Breast epithelium (tissue), 4 donors: ENCODE measurements around the gene VPS18. TPM values are rescaled to one million over a fixed set of nuclear protein-coding genes. Genes with fewer than 3 reads are reported as not detected.

Source experiments
- DNase-seq, 2 donors: peaks; one replicate each; pipeline ENCODE4 v3.0.0-alpha.2; 2019; ENCODE audit warnings: low spot score in 2 of 2
- H3K27ac ChIP-seq, 2 donors: fragments of 200-600 bp; sonication (generic) in 1 of 2; one replicate each; pipeline ENCODE4 v1.5.1; 2016 to 2019; ENCODE audit warnings: mild to moderate bottlenecking in 1 of 2
- H3K27me3 ChIP-seq, 2 donors: fragments of 200-600 bp; sonication (generic) in 1 of 2; one replicate each; pipeline versions ENCODE4 v1.5.1 to v1.6.0; 2017 to 2019; ENCODE audit warnings: control low read depth in 1 of 2, mild to moderate bottlenecking in 1 of 2
- H3K36me3 ChIP-seq: fragments of 200-600 bp; one replicate; pipeline ENCODE4 v1.5.1; 2019
- H3K4me1 ChIP-seq, 2 donors: fragments of 200-600 bp; sonication (generic); one replicate each; pipeline ENCODE4 v1.5.1; 2016 to 2019; ENCODE audit warnings: control low read depth in 1 of 2
- H3K4me3 ChIP-seq, 3 donors: fragments of 200-600 bp; sonication (generic); 1 replicate in 2 of 3; 2 replicates in 1 of 3; pipeline ENCODE4 v1.5.1; 2016 to 2019; ENCODE audit warnings: mild to moderate bottlenecking in 3 of 3, moderate library complexity in 2 of 3
- H3K9me3 ChIP-seq, 2 donors: fragments of 200-600 bp; sonication (generic) in 1 of 2; one replicate each; pipeline ENCODE4 v1.5.1; 2016 to 2019; ENCODE audit warnings: control low read depth in 1 of 2
- CTCF ChIP-seq, 3 donors: fragments of 450-650 bp; IDR thresholded peaks; one replicate each; pipeline ENCODE4 v1.5.1; 2016 to 2017; ENCODE audit warnings: antibody characterized with exemption in 3 of 3, mild to moderate bottlenecking in 3 of 3, moderate library complexity in 3 of 3
- POLR2A ChIP-seq: fragments of 450-650 bp; IDR thresholded peaks from one replicate; pipeline ENCODE4 v1.6.1; 2016; ENCODE audit warnings: antibody characterized with exemption, mild to moderate bottlenecking, moderate library complexity
- POLR2AphosphoS5 ChIP-seq, 3 donors: sonication (generic); formaldehyde crosslinking; IDR thresholded peaks; one replicate each; pipeline ENCODE4 v1.6.1; 2017; ENCODE audit warnings: antibody characterized with exemption in 3 of 3
- intact Hi-C: fragments of 100-400 bp; cut with DNase I; formaldehyde crosslinking; loops from one replicate; pipeline ENCODE4 v1.15.1; 2023; ENCODE audit warnings: low total_unique reads
- total RNA-seq, 3 donors: library from RNA; depleted of rRNA; stranded (reverse); fragments of >200 nt; gene quantifications; one replicate each; pipeline ENCODE4 v1.1.0, GENCODE V29; 2016

The VPS18 gene
- total RNA-seq, 3 donors from 2014 or later, result 23.2 to 25.0 (median 23.9) TPM

DNA sequence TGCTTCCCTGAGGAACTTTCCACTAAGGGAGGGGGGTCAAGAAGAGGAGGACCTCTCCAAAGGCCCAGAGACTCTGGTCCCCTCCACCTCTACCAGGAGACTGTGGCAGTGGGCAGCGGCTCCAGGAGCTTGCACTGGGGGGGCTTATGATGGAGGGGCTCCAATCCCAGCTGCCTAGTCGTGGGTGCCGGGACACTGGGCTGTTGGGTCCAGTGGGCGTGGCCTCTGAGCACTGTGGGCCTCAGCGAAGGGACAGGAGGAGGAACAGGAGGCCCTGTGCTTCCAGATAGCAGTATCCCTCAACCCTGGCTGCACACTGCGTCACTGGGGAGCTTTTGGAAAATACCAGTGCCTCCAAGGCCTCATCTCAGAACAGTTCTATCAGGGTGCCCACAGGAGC is 21.4 kb downstream of the VPS18 start:
- intact Hi-C loops, result no loop called here

GRCh38 chr15:40917585-40917984 is 23.3 kb downstream of the VPS18 start:
- H3K27ac ChIP-seq, result no peak overlapping the region
- peak overlapping the region in 1 of 3 donors; percentile 5 for H3K4me3 ChIP-seq
- no peaks in the 10 kb centered on the region for H3K27me3 ChIP-seq
- TF ChIP-seq POLR2AphosphoS5 (IDR thresholded peaks at IDR 0.05) (no peak), CTCF (IDR thresholded peaks at IDR 0.05) (no peak), POLR2A (no peak)
- intact Hi-C loops, result no loop called here
- DNase-seq, result no peak
- H3K4me1 ChIP-seq, result no peaks in the 10 kb centered on the region
- no peaks in the 10 kb centered on the region for H3K9me3 ChIP-seq
- H3K36me3 ChIP-seq, result no peaks in the 10 kb centered on the region

More for the DNA sequence above, 21.4 kb downstream of the VPS18 start:
- Histone ChIP-seq H3K9me3 (no peaks in the 10 kb centered on the region), H3K4me3 (no peak overlapping the region), H3K36me3 (no peaks in the 10 kb centered on the region), H3K4me1 (no peaks in the 10 kb centered on the region), H3K27me3 (no peaks in the 10 kb centered on the region), H3K27ac (no peak overlapping the region)
- TF ChIP-seq POLR2AphosphoS5 (IDR thresholded peaks at IDR 0.05) (no peak), POLR2A (no peak), CTCF (IDR thresholded peaks at IDR 0.05) (no peak)
- DNase-seq, result no peak

DNA sequence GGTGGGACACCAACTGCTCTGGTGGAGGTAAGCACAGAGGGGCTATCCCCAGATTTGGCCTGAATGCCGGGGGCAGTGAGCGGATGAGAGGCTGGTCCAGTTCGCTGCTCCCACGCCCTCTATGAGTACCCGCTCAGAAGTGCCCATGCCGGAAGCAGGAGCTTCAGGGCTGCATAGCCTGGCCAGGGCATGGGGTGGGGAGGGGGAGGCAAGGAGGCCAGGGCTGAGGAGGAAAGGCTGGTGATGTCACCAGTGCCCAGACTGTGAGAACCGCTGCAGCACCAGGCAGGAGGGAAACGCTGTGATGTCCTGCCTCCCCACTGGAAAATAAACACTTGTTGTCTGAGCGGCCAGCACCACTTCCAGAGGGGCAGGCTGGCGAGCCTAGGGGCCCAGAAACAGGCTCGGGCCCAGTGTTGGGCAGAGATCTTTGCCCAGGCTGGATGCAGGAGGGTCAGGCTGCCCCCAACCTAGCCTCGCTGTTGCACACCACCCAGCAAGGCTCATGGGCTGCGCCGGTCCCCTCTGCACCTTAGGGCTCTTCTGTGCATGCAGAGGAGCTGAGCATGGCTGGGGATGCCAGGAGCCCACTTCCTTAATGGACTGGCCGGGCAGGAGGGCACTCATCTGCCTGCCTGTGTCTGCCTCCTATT is 24.0 kb downstream of the VPS18 start:
- intact Hi-C loops, result no loop called here
- no peaks in the 10 kb centered on the region for H3K9me3 ChIP-seq
- no peaks in the 10 kb centered on the region for H3K4me1 ChIP-seq
- no peak for TF ChIP-seq CTCF (IDR thresholded peaks at IDR 0.05)
- no peak for TF ChIP-seq POLR2AphosphoS5 (IDR thresholded peaks at IDR 0.05)
- TF ChIP-seq POLR2A, result no peak
- no peaks in the 10 kb centered on the region for H3K27me3 ChIP-seq
- H3K36me3 ChIP-seq, result no peaks in the 10 kb centered on the region
- DNase-seq, result no peak
- H3K27ac ChIP-seq, result peak overlapping the region in 1 of 2 donors; percentile 66
- peak overlapping the region in 1 of 3 donors; percentile 25 for H3K4me3 ChIP-seq

GRCh38 chr15:40918799-40919392 is 24.6 kb downstream of the VPS18 start:
- no peaks in the 10 kb centered on the region for H3K36me3 ChIP-seq
- intact Hi-C loops, result no loop called here
- peak overlapping the region in 1 of 3 donors; percentile 25 for H3K4me3 ChIP-seq
- H3K27me3 ChIP-seq, result no peaks in the 10 kb centered on the region
- H3K27ac ChIP-seq, result peak overlapping the region in 1 of 2 donors; percentile 66
- H3K4me1 ChIP-seq, result no peaks in the 10 kb centered on the region
- no peaks in the 10 kb centered on the region for H3K9me3 ChIP-seq
- DNase-seq, result no peak
- TF ChIP-seq POLR2AphosphoS5 (IDR thresholded peaks at IDR 0.05) (no peak), POLR2A (no peak), CTCF (IDR thresholded peaks at IDR 0.05) (no peak)

DNA sequence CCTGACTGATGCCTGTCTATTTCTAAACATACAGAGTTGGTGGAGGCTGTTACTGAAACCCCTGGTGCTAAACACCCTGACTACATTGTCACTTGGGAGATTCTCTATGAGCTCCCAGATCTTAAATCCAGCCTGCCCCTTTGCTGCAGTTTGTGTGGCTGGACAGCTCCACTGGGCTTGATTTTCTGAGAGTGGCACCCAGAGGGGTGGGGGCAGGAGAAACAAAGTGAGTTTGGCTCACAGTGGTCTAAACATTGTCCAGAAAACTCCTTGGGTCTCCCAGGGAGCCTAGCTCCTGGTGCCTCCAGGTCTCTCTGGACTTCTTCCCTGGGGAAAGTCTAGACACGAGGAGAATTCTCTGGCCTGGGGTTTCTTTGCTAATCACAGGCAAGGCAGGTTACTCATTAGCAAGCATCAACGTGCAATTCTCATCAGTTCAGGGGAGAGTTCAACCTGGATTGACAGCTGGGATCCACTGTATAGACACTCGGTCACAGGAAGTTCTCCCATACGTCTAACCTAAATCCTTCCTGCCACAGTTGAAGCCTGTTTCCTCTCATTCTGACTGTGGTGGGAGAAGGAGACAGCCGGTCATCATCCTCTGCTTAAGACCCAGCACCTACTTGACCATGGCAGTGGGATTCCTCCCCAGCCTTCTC is 27.8 kb downstream of the VPS18 start:
- peaks cover 0 to 18% of the 10 kb centered on the region in 2 donors for H3K27me3 ChIP-seq

More for the DNA sequence above, 27.8 kb downstream of the VPS18 start:
- H3K9me3 ChIP-seq, result no peaks in the 10 kb centered on the region
- intact Hi-C loops, result no loop called here
- DNase-seq, result no peak
- no peaks in the 10 kb centered on the region for H3K36me3 ChIP-seq
- no peak for TF ChIP-seq POLR2A
- TF ChIP-seq CTCF (IDR thresholded peaks at IDR 0.05), result no peak
- TF ChIP-seq POLR2AphosphoS5 (IDR thresholded peaks at IDR 0.05), result no peak
- peaks cover 0 to 5% of the 10 kb centered on the region in 2 donors for H3K4me1 ChIP-seq
- no peak overlapping the region for H3K27ac ChIP-seq
- H3K4me3 ChIP-seq, result no peak overlapping the region
